Embryonic facial prominence (tissue), 1 donor: Measurements from ENCODE around the gene RBCK1.

Experiments
- DNase-seq: peaks from one replicate; pipeline ENCODE4 v3.0.0-alpha.2; 2016; ENCODE audit errors: extremely low spot score

Gene RBCK1

DNA sequence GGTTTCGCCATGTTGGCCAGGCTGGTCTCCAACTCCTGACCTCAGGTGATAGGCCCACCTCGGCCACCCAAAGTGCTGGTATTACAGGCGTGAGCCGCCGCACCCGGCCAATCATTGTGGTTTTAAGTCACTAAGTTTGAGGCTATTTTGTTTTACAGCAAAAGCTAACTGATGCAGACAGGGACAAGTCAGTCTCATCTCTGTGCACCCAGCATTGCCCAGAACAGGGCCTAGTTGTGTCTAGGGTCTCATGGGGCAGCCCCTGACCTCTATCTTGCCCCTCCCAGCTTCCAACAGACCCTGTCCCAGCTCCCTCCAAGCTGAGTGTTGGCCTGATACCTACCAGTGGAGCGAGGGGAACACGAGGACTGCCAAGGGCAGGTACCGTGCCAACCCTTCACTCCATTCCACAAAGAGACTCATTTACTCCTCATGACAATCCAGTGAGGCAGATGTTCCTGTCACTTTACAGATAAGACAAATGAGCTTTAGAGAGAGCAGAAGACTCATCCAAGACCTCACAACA lies 8.9 kb upstream of the RBCK1 start:
- DNase-seq = no peak

DNA sequence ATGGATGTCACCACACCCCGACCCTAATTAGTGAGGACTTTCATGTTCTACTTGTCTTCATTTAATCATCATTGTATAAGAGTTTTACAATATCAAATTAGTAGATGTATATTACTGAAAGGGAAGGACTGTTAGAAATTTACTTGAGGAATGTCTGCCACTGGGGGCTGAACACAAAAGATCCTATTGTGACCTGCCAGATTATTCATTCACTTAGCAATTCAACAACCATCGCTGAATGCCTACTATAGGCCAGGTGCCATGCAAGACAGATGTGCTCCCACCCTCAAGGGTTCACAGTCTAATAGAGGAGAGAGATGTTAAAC lies 8.0 kb upstream of the RBCK1 start:
- DNase-seq = no peak

DNA sequence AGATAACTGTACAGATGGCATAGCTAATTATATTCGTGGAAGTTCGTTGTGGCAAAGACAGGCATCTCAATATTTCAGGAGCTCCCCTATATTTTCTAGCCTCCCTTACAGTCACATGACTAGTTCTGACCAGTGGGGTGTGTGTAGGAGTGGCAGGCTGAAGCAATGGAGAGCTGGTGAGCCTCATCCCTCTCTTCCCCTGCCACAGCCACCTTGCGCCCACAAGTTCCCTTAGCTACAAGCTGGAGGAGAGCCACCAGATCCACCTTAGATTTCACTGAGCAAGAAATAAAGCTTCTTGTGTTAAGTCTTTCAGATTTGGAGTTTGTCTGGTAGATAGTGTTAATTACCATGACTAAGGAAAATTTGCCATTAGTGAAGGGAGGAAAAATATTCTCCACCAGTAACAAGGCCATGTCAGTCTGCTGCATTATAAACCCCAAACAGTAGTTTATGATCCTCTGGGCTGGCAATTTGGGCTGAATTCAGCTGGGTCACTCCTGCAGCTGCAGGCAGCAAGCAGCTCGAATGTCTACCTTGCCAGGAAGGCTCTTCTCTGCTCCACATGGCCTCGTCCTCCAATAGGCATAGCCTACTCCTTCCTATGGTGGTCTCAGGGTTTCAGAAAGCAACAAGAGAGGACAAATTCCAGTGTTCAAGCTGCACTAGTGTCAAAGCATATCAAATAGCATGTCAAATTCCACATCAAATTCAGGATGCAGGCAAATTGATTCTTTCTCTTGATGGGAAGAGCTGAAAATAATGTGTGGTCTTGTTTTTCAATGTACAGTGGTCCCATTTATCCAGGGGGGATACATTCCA lies 7.4 kb upstream of the RBCK1 start:
- DNase-seq = no peak

DNA sequence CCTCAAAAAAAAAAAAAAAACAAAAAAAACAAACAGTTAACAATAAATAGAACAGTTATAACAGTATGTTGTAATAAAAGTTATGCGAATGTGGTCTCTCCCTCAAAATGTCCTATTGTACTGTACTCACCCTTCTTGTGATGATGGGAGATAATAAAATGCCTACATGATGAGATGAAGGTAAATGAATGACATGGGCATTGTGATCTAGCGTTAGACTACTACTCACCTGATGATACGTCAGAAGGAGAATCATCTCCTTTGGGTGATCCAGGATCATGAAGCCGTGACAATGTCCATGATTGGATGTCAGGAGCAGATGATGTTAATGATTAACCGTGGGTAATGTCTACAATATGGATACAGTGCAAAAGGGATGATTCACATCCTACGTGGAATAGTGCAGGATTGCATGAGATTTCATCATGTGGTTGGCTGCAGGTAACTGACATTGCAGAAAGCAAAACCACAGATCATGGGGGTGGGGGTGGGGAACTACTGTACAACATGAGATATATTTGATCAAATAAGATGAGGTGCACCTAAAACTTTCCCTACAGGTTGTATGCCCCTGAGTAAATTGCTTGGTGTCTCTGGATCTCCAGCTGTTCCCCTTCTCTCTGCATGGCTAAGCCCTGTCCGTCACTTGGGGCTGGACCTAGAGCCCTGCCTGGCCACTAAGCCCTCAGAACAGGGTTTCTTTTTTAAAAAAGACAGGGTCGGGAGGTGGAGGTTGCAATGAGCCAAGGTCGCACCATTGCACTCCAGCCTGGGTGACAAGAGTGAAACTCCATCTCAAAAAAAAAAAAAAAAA lies 6.2 kb upstream of the RBCK1 start:
- no peak for DNase-seq

DNA sequence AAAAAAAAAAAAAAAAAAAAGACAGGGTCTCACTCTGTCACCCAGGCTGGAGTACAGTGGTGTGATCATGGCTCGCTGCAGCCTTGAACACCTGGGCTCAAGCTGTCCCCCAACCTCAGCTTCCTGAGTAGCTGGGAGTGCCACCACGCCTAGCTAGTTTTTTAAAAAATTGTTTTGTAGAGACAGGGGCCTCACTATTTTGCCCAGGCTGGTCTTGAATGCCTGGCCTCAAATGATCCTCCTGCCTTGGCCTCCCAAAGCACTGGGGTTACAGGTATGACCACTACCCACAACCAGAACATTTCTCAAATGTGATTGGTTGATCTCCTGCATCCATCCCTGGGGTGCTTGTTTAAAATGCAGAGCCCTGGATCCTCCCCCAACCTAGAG lies 5.6 kb upstream of the RBCK1 start:
- DNase-seq = no peak

DNA sequence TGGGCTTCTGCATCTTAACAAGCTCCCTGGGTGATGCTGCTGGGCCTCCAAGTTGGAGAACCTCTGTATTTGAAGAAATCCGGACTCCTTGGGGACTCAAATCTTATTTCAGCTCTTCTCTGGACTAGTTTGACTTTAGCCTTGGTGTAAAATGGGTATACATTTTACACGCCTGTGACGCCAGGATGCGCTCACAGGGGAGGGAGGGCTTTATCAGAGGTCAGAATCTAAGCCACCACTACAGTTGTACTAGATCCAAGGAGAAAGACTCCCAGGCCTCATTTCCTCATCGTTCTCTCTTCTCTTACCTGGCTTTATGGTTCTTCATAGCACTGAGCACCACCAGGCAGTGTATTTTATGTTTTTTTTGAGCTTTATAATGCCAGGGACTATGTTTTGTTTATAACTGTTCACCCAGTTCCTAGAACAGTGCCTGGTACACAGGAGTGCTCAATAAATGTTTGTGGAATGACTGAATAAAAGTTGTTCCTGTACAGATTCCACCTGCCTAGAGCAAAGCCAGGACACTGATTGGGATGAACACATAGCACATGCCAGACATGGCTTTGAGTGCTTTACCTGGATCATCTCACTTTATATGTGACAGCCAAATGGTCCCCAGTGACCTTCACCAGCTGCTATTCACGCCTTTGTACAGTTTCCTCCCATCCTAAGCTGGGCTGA lies 5.1 kb upstream of the RBCK1 start:
- DNase-seq = no peak

DNA sequence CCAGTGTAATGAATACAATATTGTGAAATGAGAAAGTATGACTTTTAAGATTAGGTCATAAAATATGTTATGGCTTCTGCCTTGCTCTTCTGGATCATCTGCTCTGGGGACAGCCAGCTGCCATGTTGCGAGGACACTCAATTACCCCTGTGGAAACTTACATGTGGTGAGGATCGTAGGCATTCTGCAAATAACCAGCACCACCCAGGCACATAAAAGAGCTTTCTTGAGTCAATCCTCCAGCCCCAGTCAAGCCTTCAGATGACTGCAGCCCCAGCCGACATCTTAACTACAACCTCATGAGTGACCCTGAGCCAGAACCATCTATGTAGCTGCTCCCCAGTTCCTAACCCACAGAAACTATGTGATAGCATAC lies 4.5 kb upstream of the RBCK1 start:
- no peak for DNase-seq

DNA sequence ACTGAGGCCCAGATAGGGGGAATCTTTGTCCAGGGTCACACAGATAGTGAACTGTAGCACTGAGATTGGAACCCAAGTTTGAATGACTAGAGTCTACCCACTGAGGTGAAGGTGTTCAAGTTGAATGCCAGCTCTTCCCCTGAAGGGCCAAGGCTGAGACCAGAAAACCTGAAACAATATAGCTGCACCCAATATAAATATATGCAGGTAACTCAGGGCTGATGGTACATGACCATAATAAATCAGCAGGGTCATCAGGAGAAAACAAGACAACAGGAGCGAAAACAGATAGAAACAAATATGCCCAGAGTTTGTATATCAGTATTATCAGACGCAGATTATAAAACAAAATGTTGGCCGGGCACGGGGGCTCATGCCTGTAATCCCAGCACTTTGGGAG lies 4.0 kb upstream of the RBCK1 start:
- no peak for DNase-seq

DNA sequence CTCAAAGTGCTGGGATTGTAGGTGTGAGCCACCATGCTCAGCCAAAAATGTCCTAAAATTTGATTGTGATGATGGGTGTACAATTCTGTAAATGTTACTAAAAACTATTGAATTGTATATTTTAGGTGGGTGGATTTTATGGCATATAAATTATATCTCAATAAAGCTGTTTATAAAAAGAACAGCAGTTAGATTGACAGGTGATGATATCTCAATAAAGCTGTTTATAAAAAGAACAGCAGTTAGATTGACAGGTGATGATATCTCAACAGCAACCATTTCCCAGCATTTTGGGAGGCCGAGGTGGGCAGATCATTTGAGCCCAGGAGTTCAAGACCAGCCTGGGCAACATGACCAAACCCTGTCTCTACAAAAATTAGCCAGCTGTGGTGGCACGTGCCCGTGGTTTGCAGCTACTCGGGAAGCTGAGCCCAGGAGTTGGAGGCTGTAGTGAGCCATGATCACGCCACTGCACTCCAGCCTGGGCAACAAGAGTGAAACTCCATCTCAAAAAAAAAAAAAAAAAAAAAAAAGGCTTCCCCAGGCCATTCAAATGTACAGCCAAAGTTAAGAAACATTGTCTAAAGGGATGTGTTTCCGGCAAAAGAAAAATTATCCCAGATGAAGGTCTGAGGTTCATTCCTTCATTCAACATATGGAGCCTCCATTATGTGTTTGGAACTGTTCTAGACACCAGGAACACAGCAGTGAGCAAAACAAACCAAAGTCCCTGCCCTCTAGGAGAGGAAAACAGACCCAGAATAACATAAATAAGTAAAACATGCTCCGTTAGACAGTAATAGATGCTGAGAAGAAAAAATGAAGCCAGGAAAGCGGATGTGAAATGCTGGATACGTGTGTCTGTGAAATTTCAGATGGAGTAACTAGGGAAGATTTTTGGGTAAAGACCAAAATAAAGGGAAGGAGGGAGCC lies 1.6 kb upstream of the RBCK1 start:
- DNase-seq = no peak

DNA sequence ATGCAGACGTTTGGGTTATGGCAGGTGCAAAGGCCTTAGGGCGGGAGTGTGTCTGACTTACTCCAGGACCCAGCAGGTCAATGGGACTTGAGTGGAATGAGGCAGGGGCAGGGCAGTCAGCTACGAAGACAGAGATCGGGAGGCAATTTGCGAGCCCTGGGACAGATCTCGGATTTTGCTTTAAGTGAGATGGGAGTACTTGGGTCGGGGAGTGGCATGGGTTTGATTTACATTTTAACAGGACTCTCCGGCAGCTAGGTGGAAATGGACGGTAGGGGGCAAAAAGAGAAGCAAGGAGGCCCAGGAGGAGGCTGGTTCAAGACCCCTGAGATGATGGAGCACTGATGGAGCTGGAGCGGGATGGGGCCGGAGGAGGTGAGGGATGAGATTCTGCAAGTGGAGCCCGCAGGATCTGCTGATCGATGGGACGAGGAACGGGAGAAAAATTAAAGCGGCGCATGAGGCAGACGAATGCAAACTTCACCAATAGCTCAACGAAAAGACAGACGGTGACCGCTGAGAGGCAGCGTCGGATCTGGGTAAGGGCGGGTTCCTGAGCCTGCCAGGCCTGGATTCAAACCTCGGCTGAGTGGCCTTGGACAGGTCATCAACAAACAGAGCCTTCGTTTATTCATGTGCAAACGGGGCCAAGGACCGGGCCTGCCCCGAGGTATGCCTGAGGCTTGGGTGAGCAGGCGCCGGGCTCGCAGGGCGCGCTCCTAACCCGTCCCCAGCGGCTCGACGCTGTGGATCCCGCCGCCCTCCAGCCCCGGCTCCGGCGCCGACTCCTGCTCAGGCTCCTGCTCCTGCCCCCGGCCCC lies 756 bp upstream of the RBCK1 start:
- no peak for DNase-seq

DNA sequence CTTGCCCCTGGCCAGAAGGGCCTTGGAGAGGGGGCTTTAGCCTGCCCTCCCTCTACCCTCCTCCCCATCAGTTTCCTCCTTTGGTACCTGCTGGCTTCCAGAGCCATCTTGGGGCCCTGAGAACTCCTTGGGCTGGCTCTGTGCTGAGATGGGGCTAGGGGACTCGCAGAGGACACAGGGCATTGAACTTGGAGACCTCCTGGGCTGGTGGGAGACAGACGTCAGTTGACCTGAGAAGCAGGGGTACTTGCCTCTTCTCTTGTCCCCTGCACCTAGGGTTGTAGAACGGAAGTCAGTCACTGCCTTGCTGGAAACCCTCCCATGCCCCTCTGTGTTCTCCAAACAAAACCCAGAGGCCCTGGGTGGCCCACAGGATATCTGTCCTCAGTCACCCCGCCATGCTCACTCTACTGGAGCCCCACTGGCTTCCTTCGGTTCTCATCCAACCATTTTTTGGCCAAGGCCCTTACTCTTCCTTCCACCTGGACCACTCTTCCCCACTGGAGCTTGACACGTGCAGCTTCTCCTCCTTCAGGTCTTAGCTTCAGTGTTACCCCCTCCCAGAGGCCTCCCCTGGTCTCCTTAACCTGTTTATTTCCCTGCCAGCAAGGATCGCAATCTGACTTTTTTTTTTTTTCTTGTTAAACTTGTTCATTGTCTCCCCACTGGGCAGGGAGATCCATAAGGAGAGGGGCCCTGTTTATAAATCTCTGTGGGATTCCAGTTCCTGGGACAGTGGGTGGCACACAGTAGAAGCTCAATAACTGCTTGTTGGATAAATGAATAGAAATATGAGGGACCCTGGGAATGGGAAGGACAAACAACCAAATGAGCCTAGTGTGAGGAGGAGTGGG lies 971 bp downstream of the RBCK1 start:
- no peak for DNase-seq

DNA sequence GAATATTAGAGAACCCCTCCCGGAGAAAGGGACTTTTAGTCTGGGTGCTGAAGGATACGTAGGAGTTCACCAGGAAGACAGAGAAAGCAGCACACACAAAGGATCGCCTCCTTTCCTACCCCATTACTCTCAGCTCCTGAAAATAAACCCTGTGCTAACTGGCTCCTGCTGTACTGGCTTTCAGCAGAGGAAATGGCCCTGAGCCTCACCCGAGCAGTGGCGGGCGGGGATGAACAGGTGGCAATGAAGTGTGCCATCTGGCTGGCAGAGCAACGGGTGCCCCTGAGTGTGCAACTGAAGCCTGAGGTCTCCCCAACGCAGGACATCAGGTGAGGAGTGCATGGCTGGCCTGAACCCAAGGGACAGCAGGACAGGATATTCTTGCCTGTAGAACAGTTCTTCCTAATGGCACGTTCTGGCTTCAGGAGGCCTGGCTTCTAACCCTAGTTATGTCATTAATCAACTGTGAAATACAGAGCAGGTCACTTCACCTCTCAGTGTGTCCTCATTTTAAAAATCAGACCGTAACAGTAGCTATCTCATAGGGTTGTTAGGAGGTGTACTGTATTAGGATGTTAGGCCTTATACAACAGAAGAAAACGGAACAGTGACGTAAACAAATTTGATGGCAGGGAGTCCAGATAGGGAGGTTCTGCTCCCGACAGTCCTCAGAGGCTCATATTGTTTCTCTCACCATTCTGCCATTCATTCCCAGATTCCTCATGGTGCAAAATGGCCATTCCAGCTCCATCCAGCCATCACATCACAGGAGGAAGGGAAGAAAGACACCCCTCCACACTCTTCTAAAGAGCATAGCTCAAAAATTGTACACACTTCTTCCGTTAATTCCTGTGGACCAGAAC lies 1.8 kb downstream of the RBCK1 start:
- no peak for DNase-seq

DNA sequence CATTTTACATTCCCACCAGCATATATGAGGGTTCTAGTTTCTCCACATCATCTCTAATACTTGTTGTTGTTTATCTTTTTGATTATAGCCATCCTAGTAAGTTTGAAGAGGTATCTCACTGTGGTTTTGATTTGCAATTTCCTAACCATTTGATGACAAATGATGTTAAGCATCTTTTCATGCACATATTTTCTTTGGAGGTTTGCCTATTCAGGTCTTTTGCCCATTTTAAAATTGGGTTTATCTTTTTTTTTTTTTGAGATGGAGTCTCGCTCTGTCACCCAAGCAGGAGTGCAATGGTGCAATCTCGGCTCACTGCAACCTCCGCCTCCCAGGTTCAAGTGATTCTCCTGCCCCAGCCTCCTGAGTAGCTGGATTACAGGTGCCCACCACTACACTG lies 4.0 kb downstream of the RBCK1 start:
- no peak for DNase-seq

DNA sequence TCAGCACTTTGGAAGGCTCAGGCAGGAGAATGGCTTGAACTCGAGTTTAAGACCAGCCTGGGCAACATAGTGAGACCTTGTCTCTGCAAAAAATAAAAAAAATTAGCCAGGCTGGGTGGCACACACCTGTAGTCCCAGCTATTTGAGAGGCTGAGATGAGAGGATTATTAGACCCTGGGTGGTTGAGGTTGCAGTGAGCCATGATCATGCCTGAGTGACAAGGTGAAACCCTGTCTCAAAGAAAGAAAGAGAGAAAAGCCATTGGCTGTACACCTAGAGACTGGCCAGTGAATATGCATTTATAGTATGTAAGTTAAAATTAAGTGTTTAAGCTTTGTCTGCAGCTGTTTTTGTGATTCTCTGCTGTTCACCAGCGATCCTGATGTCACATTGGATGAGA lies 6.1 kb downstream of the RBCK1 start:
- DNase-seq = no peak

DNA sequence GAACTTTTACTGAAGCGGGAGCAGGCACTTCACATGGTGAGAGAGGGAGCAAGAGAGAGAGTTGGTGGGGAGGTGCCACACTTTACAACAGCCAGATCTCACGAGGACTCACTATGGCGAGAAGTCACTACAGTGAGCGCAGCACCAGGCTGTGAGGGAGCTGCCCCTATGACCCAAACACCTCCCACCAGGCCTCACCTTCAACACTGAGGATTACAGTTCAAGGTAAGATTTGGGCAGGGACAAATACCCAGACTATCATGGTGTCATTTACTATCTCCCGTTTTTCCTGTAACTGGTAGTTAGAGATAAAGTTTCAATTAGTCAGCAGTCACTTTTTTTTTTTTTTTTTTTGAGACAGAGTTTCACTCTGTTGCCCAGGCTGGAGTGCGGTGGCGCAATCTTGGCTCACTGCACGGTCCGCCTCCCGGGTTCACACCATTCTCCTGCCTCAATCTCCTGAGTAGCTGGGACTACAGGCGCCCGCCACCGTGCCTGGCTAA lies 7.8 kb downstream of the RBCK1 start:
- DNase-seq = no peak

DNA sequence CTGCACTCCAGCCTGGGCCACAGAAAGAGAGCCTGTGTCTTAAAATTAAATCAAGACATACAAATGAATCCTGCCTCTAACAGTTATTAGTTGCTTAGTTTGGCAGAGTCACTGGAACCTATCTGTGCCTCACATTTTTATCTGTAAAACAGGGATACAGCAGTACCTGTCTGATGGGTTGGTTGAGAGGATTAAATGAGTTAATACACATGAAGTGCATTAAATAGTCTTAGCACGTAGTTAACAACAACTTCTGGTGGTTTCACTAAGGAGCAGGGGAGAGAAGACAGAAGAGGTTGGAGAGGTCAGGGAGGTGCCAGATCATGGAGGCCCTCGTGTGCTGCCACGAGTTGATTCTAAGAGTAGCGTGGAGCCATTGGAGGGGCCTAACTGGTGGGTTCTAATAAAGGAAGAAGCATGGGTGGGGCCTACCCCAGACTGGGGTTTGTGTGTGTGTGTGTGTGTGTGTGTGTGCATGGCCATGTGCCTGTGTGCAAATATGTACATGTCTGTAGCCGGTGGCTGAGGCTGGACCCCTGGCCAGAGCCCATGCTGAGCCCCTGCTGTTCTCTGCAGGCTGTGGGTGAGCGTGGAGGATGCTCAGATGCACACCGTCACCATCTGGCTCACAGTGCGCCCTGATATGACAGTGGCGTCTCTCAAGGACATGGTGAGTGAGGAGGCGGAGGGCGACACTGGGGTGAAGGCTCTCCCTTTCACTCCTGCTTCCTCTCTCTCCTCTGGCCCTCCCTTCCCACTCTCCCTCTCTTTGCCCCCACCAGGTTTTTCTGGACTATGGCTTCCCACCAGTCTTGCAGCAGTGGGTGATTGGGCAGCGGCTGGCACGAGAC lies 9.1 kb downstream of the RBCK1 start:
- no peak for DNase-seq

DNA sequence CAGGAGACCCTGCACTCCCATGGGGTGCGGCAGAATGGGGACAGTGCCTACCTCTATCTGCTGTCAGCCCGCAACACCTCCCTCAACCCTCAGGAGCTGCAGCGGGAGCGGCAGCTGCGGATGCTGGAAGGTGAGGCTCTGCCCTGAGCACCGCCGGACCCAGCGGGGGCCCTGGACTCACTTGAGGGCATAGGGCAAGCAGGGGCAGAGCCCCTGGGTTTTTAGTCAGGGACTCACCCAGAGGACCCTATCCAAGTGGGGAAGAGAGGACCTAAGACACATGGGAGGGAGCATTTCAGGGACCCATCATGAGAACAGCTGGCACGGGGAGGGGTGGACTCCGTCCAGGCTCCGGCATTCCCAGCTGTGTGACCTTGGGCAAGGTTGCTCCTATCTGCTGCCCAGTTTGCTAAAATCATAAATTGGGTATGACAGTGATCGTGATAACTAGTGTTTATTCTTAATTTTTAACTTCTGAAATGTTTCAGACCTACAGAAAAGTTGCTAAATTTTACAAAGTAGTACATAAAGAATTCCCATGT lies 9.8 kb downstream of the RBCK1 start:
- no peak for DNase-seq
